Chondrocyte (in vitro differentiated cells): ENCODE measurements around the gene TTC28. TPM values are rescaled to one million over a fixed set of nuclear protein-coding genes. Genes with fewer than 3 reads are reported as not detected.
"Not testable (repeated sequence)": the region's sequence is repeated elsewhere in the genome, so short reads cannot be mapped to it uniquely, and the experiment has no call there.

Source experiments
- DNase-seq: peaks from one replicate; pipeline ENCODE4 v3.0.0; 2021; ENCODE audit warnings: mixed read lengths, low spot score
- H3K27ac Mint-ChIP-seq: one replicate; pipeline ENCODE4 v1.8.0; 2021; ENCODE audit warnings: mild to moderate bottlenecking, moderate library complexity, mixed read lengths; ENCODE audit not compliant: unreplicated experiment
- H3K27me3 Mint-ChIP-seq: 2 replicates; pipeline ENCODE4 v1.8.0; 2021; ENCODE audit warnings: low read depth, mixed read lengths
- H3K36me3 Mint-ChIP-seq: 2 replicates; pipeline ENCODE4 v1.8.0; 2021; ENCODE audit warnings: low read depth, mixed read lengths
- H3K4me1 Mint-ChIP-seq: 2 replicates; pipeline ENCODE4 v1.8.0; 2021; ENCODE audit warnings: low read depth, mild to moderate bottlenecking, mixed read lengths
- H3K4me3 Mint-ChIP-seq: one replicate; pipeline ENCODE4 v1.8.0; 2021; ENCODE audit warnings: mild to moderate bottlenecking, moderate library complexity, mixed read lengths; ENCODE audit not compliant: unreplicated experiment
- H3K9me3 Mint-ChIP-seq: 2 replicates; pipeline ENCODE4 v1.8.0; 2021; ENCODE audit warnings: low read depth, mixed read lengths
- CTCF ChIP-seq: fragments of 200-600 bp; sonication (generic); IDR thresholded peaks from 2 replicates; pipeline ENCODE4 v1.5.0; 2021; ENCODE audit warnings: antibody characterized with exemption, mild to moderate bottlenecking, moderate library complexity
- total RNA-seq: library from RNA; stranded (reverse); gene quantifications from 3 replicates; pipeline ENCODE4 v1.2.1, GENCODE V29; 2021

TTC28 gene
- total RNA-seq, 1 donor from 2014 or later, result 38.3 TPM

- Mint-ChIP-seq H3K4me3 (no peak overlapping the region), H3K4me1 (peaks cover 13% of the 10 kb centered on the region), H3K27ac (no peak overlapping the region), H3K27me3 (no peaks in the 10 kb centered on the region), H3K9me3 (peaks cover 16% of the 10 kb centered on the region), H3K36me3 (peaks cover 10% of the 10 kb centered on the region)
- TF ChIP-seq CTCF, result no peak
- DNase-seq, result no peak
These were observed 105.4 kb downstream of the TTC28 start for GRCh38 chr22:28574159-28574788.

- peaks cover 13% of the 10 kb centered on the region for H3K9me3 Mint-ChIP-seq
- H3K36me3 Mint-ChIP-seq, result peaks cover 7% of the 10 kb centered on the region
- H3K4me3 Mint-ChIP-seq, result no peak overlapping the region
These were observed 108.8 kb downstream of the TTC28 start for GRCh38 chr22:28570696-28571373.

GRCh38 chr22:28568974-28569373 lies 110.7 kb downstream of the TTC28 start:
- peaks cover 13% of the 10 kb centered on the region for H3K4me1 Mint-ChIP-seq
- not testable (repeated sequence) for H3K36me3 Mint-ChIP-seq, DNase-seq, H3K27me3 Mint-ChIP-seq, H3K4me3 Mint-ChIP-seq, H3K27ac Mint-ChIP-seq, H3K9me3 Mint-ChIP-seq

More at GRCh38 chr22:28570696-28571373, 108.8 kb downstream of the TTC28 start:
- H3K4me1 Mint-ChIP-seq, result peaks cover 13% of the 10 kb centered on the region
- H3K27me3 Mint-ChIP-seq, result no peaks in the 10 kb centered on the region
- peak overlapping the region; percentile 51 for H3K27ac Mint-ChIP-seq
- TF ChIP-seq CTCF, result no peak
- no peak for DNase-seq

GRCh38 chr22:28568099-28568498 lies 111.5 kb downstream of the TTC28 start:
- H3K4me3 Mint-ChIP-seq, result no peak overlapping the region

GRCh38 chr22:28566920-28567499 lies 112.6 kb downstream of the TTC28 start:
- H3K27me3 Mint-ChIP-seq, H3K4me3 Mint-ChIP-seq, H3K36me3 Mint-ChIP-seq, H3K27ac Mint-ChIP-seq, DNase-seq, H3K9me3 Mint-ChIP-seq: not testable (repeated sequence)
- peaks cover 13% of the 10 kb centered on the region for H3K4me1 Mint-ChIP-seq

More at GRCh38 chr22:28568099-28568498, 111.5 kb downstream of the TTC28 start:
- no peak for DNase-seq
- Mint-ChIP-seq H3K36me3 (no peaks in the 10 kb centered on the region), H3K27ac (no peak overlapping the region), H3K4me1 (peaks cover 13% of the 10 kb centered on the region), H3K27me3 (no peaks in the 10 kb centered on the region), H3K9me3 (peaks cover 3% of the 10 kb centered on the region)
- no peak for TF ChIP-seq CTCF

GRCh38 chr22:28563636-28564035 lies 116.0 kb downstream of the TTC28 start:
- H3K9me3 Mint-ChIP-seq, result no peaks in the 10 kb centered on the region
- peaks cover 8% of the 10 kb centered on the region for H3K4me1 Mint-ChIP-seq
- H3K27ac Mint-ChIP-seq, result no peak overlapping the region
- TF ChIP-seq CTCF, result no peak
- no peak overlapping the region for H3K4me3 Mint-ChIP-seq
- H3K36me3 Mint-ChIP-seq, result no peaks in the 10 kb centered on the region
- no peak for DNase-seq
- H3K27me3 Mint-ChIP-seq, result no peaks in the 10 kb centered on the region
